IMR-90 (cell line): ENCODE measurements around the gene TIAM2. TPM values are rescaled to one million over a fixed set of nuclear protein-coding genes. Genes with fewer than 3 reads are reported as not detected.

Experiments used
- ATAC-seq: fragments of 200-7000 bp; cut with Tn5 transposase; 2 replicates; pipeline ENCODE4 v1.9.1; 2020; ENCODE audit warnings: low read depth, mild to moderate bottlenecking, moderate library complexity
- BruUV-seq: library from RNA; stranded (reverse); fragments of 400-500 nt; replicated peaks from 2 replicates; lab custom pipeline; 2021; lab: Mats Ljungman, UMichigan
- CTCF ChIA-PET: fragments of 300-600 bp; formaldehyde crosslinking; extraction: SDS; loops from one replicate; lab custom pipeline; 2021; ENCODE audit warnings: antibody characterized with exemption; lab: Yijun Ruan, JAX
- POLR2A ChIA-PET: fragments of 300-600 bp; sonication (Branson Sonifier 250); formaldehyde crosslinking; loops from one replicate; lab custom pipeline; 2022; ENCODE audit warnings: antibody characterized with exemption; ENCODE audit not compliant: unreplicated experiment; lab: Charles Lee
- DNase-seq: peaks from one replicate; pipeline ENCODE4 v3.0.0; 2013
- H2AFZ ChIP-seq: replicated peaks from 2 replicates; pipeline ENCODE3; 2013; ENCODE audit warnings: low read length, mild to moderate bottlenecking; ENCODE audit not compliant: poor library complexity
- H2AK5ac ChIP-seq: 2 replicates; pipeline ENCODE4 v1.6.1; 2013; ENCODE audit warnings: low read depth, low read length, inconsistent platforms
- H2AK9ac ChIP-seq: replicated peaks from 2 replicates; pipeline ENCODE3; 2013; ENCODE audit warnings: mild to moderate bottlenecking, low read depth, low read length, moderate library complexity; ENCODE audit not compliant: poor library complexity
- H2BK120ac ChIP-seq: 2 replicates; pipeline ENCODE4 v1.6.1; 2013; ENCODE audit warnings: low read depth, low read length, inconsistent platforms
- H2BK15ac ChIP-seq: 3 replicates; pipeline ENCODE4 v1.6.1; 2013; ENCODE audit warnings: low read depth, low read length, inconsistent platforms
- H2BK20ac ChIP-seq: 2 replicates; pipeline ENCODE4 v1.6.1; 2013; ENCODE audit warnings: low read depth, mild to moderate bottlenecking, inconsistent platforms, low read length, moderate library complexity
- H2BK5ac ChIP-seq: 2 replicates; pipeline ENCODE4 v1.6.1; 2013; ENCODE audit warnings: mild to moderate bottlenecking, low read depth, low read length, inconsistent platforms; ENCODE audit not compliant: poor library complexity, severe bottlenecking
- H3K14ac ChIP-seq: replicated peaks from 2 replicates; pipeline ENCODE4 v1.6.1; 2013; ENCODE audit warnings: low read depth, low read length, inconsistent platforms
- H3K18ac ChIP-seq: 2 replicates; pipeline ENCODE4 v1.6.1; 2013; ENCODE audit warnings: low read depth, low read length, control low read depth
- H3K23ac ChIP-seq: 2 replicates; pipeline ENCODE4 v1.6.1; 2013; ENCODE audit warnings: low read depth, low read length, inconsistent platforms
- H3K27ac ChIP-seq: 2 replicates; pipeline ENCODE4 v1.5.1; 2013; ENCODE audit warnings: mild to moderate bottlenecking, control low read depth, low read length; ENCODE audit not compliant: insufficient read depth
- H3K27me3 ChIP-seq: 2 replicates; pipeline ENCODE4 v1.6.1; 2013; ENCODE audit warnings: low read length; ENCODE audit not compliant: control insufficient read depth, insufficient read depth
- H3K36me3 ChIP-seq: 2 replicates; pipeline ENCODE4 v1.6.1; 2013; ENCODE audit warnings: low read length, mixed read lengths; ENCODE audit not compliant: control insufficient read depth, insufficient read depth
- H3K4ac ChIP-seq: 2 replicates; pipeline ENCODE4 v1.6.1; 2013; ENCODE audit warnings: low read depth, low read length, inconsistent platforms
- H3K4me1 ChIP-seq: 2 replicates; pipeline ENCODE4 v1.6.1; 2013; ENCODE audit warnings: low read length, mixed read lengths; ENCODE audit not compliant: control insufficient read depth, insufficient read depth
- H3K4me2 ChIP-seq: 2 replicates; pipeline ENCODE4 v1.6.1; 2013; ENCODE audit warnings: low read depth, mild to moderate bottlenecking, control low read depth, low read length, moderate library complexity
- H3K4me3 ChIP-seq: 2 replicates; pipeline ENCODE4 v1.5.1; 2013; ENCODE audit warnings: low read depth, mild to moderate bottlenecking, control low read depth, low read length, moderate library complexity; ENCODE audit not compliant: insufficient read depth
- H3K56ac ChIP-seq: 2 replicates; pipeline ENCODE4 v1.6.1; 2013; ENCODE audit warnings: low read length, inconsistent platforms; ENCODE audit not compliant: insufficient read depth; ENCODE audit errors: extremely low read depth
- H3K79me1 ChIP-seq, 2 experiments: 2 replicates each; pipeline ENCODE4 v1.6.1; 2013; ENCODE audit warnings: low read length in 2 of 2, inconsistent platforms in 1 of 2, low read depth in 1 of 2
- H3K9ac ChIP-seq: 2 replicates; pipeline ENCODE4 v1.6.1; 2013; ENCODE audit warnings: low read depth, low read length, control low read depth
- H3K9me1 ChIP-seq: 2 replicates; pipeline ENCODE4 v1.6.1; 2013; ENCODE audit warnings: low read length, inconsistent platforms; ENCODE audit not compliant: insufficient read depth
- H3K9me3 ChIP-seq: 2 replicates; pipeline ENCODE4 v1.6.1; 2013; ENCODE audit warnings: low read length; ENCODE audit not compliant: control insufficient read depth, insufficient read depth
- H4K20me1 ChIP-seq: 2 replicates; pipeline ENCODE4 v1.6.1; 2013; ENCODE audit warnings: low read length, inconsistent platforms; ENCODE audit not compliant: insufficient read depth
- H4K5ac ChIP-seq: 2 replicates; pipeline ENCODE4 v1.6.1; 2013; ENCODE audit warnings: mild to moderate bottlenecking, low read depth, low read length, control low read depth
- H4K8ac ChIP-seq, 2 experiments: 2 replicates each; pipeline ENCODE4 v1.6.1; 2013; ENCODE audit warnings: low read depth in 2 of 2, low read length in 2 of 2, control low read depth in 1 of 2, inconsistent platforms in 1 of 2
- H4K91ac ChIP-seq: 2 replicates; pipeline ENCODE4 v1.6.1; 2013; ENCODE audit warnings: low read depth, low read length, inconsistent platforms; ENCODE audit not compliant: insufficient read depth
- MXI1 ChIP-seq: IDR thresholded peaks from 2 replicates; pipeline ENCODE4 v1.6.1; 2012; ENCODE audit warnings: low read depth, mild to moderate bottlenecking, low read length, moderate library complexity, borderline replicate concordance
- WGBS, 2 experiments: methylation state at CpG; one replicate each; pipeline versions ENCODE4 v1.1.5 to v1.1.7; 2013; ENCODE audit warnings: missing lambda C conversion rate in 2 of 2; ENCODE audit not compliant: insufficient read length in 1 of 2; ENCODE audit errors: extremely low coverage in 2 of 2; 5-methylcytosine and 5-hydroxymethylcytosine counted together
- dilution Hi-C: fragments of 300-500 bp; cut with HindIII; formaldehyde crosslinking; loops from one replicate; pipeline ENCODE4 v1.14.3; 2018; ENCODE audit warnings: low sequenced_read_pairs; ENCODE audit not compliant: unreplicated experiment
- in situ Hi-C: fragments of 300-500 bp; cut with MboI; formaldehyde crosslinking; loops from 3 replicates; pipeline ENCODE4 v1.14.3; 2019; ENCODE audit warnings: low sequenced_read_pairs, inconsistent platforms, mixed read lengths
- intact Hi-C: fragments of 100-400 bp; cut with micrococcal nuclease; formaldehyde crosslinking; loops from 2 replicates; pipeline ENCODE4 v1.10.0; 2022
- polyA plus RNA-seq, 3 experiments: library from polyadenylated mRNA; depleted of rRNA; stranded (reverse); fragments of >200 nt; gene quantifications; 2 replicates each; pipeline ENCODE4 v1.2.3, GENCODE V29; 2012; ENCODE audit warnings: low replicate concordance in 1 of 3
- total RNA-seq: library from RNA; depleted of rRNA; stranded (reverse); fragments of >200 nt; gene quantifications from 2 replicates; pipeline ENCODE4 v1.2.3, GENCODE V29; 2012

TIAM2 gene
- total and polyA plus RNA-seq, 2 of the 4 experiments (the other 2 are of a cell fraction) = 3.1 to 4.7 TPM

- no peak overlapping the region for H4K91ac ChIP-seq
- H4K20me1 ChIP-seq = no peaks in the 10 kb centered on the region
- no peak overlapping the region for H3K23ac ChIP-seq
- no peak overlapping the region for H2BK20ac ChIP-seq
- no peak for TF ChIP-seq MXI1
- no peak overlapping the region for H3K4me3 ChIP-seq
- no peak overlapping the region for H4K8ac ChIP-seq
- no peak overlapping the region; the same call in 1 of the 2 replicates for H3K18ac ChIP-seq
- CTCF ChIA-PET = no interaction called here
- no peak overlapping the region for H4K5ac ChIP-seq
- POLR2A ChIA-PET = no interaction called here
- no peak overlapping the region for H2AK9ac ChIP-seq
- no peaks in the 10 kb centered on the region for H3K36me3 ChIP-seq
- H2BK15ac ChIP-seq = no peak overlapping the region
- no peak overlapping the region for H3K4ac ChIP-seq
- no peak for DNase-seq
- no peak for ATAC-seq
- no peak overlapping the region for H3K4me2 ChIP-seq
- intact Hi-C loops (no loop called here), dilution Hi-C loops (no loop called here), in situ Hi-C loops (loop anchor here (5.0 to 10.0 kb wide), 2 partner anchors 68 to 570 kb away; no protein-coding TSS in a partner anchor)
- H2BK5ac ChIP-seq = no peak overlapping the region
- H3K9me1 ChIP-seq = peaks cover 9% of the 10 kb centered on the region; the same call in 1 of the 2 replicates
- H3K9me3 ChIP-seq = no peaks in the 10 kb centered on the region
- no peak overlapping the region for H2BK120ac ChIP-seq
- H3K27ac ChIP-seq = no peak overlapping the region
- no peak overlapping the region for H3K56ac ChIP-seq
- H2AFZ ChIP-seq = no peak overlapping the region
- H3K14ac ChIP-seq = no peak overlapping the region
- H3K9ac ChIP-seq = no peak overlapping the region
- 100% methylated on average over 1 of the region's 7 CpGs; no CpG with 5 or more reads in 1 of the 2 experiments for WGBS, 2 experiments
- H3K4me1 ChIP-seq = peaks cover 4% of the 10 kb centered on the region; the same call in 1 of the 2 replicates
- no peaks in the 10 kb centered on the region for H3K27me3 ChIP-seq
- BruUV-seq = no TSS peak
- H3K79me1 ChIP-seq = 0 out of 4 replicates have a peak, but pooled peaks cover 0 to 3% of the 10 kb centered on the region in 2 experiments
- H2AK5ac ChIP-seq = no peak overlapping the region
Observed at GRCh38 chr6:155245193-155245592, 250.1 kb downstream of the TIAM2 start.
